ENCODE results near the gene IFT81. TPM values are rescaled to one million over a fixed set of nuclear protein-coding genes. Genes with fewer than 3 reads are reported as not detected.
A peak's percentile ranks its signal among the peaks of the same experiment; 100 is the strongest.
"Not testable (repeated sequence)": the region's sequence is repeated elsewhere in the genome, so short reads cannot be mapped to it uniquely, and the experiment has no call there.

IFT81 gene
- total RNA-seq, 2 donors from 2014 or later, result 15.0 to 19.2 TPM

GRCh38 chr12:110227138-110227537 lies 103.0 kb downstream of the IFT81 start:
- no peak for DNase-seq (ENCODE audit: low spot score)
- intact Hi-C loops (cut with DNase I), result loop anchor here in 1 of 2 donors (10.0 kb wide), 1 partner anchor 122 kb away; no protein-coding TSS in a partner anchor

- DNase-seq (ENCODE audit: low spot score), result not testable (repeated sequence)
- intact Hi-C loops (cut with DNase I), result loop anchor here in 1 of 2 donors (10.0 kb wide), 1 partner anchor 124 kb away; no protein-coding TSS in a partner anchor
Observed at GRCh38 chr12:110228348-110228747, 104.2 kb downstream of the IFT81 start.

GRCh38 chr12:110228756-110229155 lies 104.6 kb downstream of the IFT81 start:
- intact Hi-C loops (cut with DNase I), result loop anchor here in 1 of 2 donors (10.0 kb wide), 1 partner anchor 124 kb away; no protein-coding TSS in a partner anchor
- no peak for DNase-seq (ENCODE audit: low spot score)

GRCh38 chr12:110229409-110229808 lies 105.3 kb downstream of the IFT81 start:
- intact Hi-C loops (cut with DNase I), result loop anchor here in 1 of 2 donors (10.0 kb wide), 1 partner anchor 125 kb away; no protein-coding TSS in a partner anchor
- DNase-seq (ENCODE audit: low spot score), result no peak

- no peak for DNase-seq (ENCODE audit: low spot score)
- intact Hi-C loops (cut with DNase I), result no loop called here
Observed at GRCh38 chr12:110230655-110231054, 106.5 kb downstream of the IFT81 start.

- DNase-seq (ENCODE audit: low spot score), result no peak
- intact Hi-C loops (cut with DNase I), result no loop called here
Observed at GRCh38 chr12:110233212-110233903, 109.2 kb downstream of the IFT81 start.

GRCh38 chr12:110234331-110234751 lies 110.2 kb downstream of the IFT81 start:
- DNase-seq (ENCODE audit: low spot score), result no peak
- intact Hi-C loops (cut with DNase I), result no loop called here

- intact Hi-C loops (cut with DNase I), result no loop called here
Observed at GRCh38 chr12:110234755-110235154, 110.6 kb downstream of the IFT81 start.

GRCh38 chr12:110235383-110235782 lies 111.2 kb downstream of the IFT81 start:
- DNase-seq (ENCODE audit: low spot score), result no peak

More at GRCh38 chr12:110234755-110235154, 110.6 kb downstream of the IFT81 start:
- DNase-seq (ENCODE audit: low spot score), result no peak

GRCh38 chr12:110243227-110243626 lies 119.1 kb downstream of the IFT81 start:
- intact Hi-C loops (cut with DNase I), result no loop called here
- DNase-seq (ENCODE audit: low spot score), result no peak

More at GRCh38 chr12:110235383-110235782, 111.2 kb downstream of the IFT81 start:
- intact Hi-C loops (cut with DNase I), result no loop called here

GRCh38 chr12:110244372-110244771 lies 120.2 kb downstream of the IFT81 start:
- DNase-seq (ENCODE audit: low spot score), result no peak
- intact Hi-C loops (cut with DNase I), result no loop called here

- no peak for DNase-seq (ENCODE audit: low spot score)
- intact Hi-C loops (cut with DNase I), result no loop called here
Observed at GRCh38 chr12:110244829-110245228, 120.7 kb downstream of the IFT81 start.

GRCh38 chr12:110245369-110245772 lies 121.2 kb downstream of the IFT81 start:
- intact Hi-C loops (cut with DNase I), result no loop called here
- no peak for DNase-seq (ENCODE audit: low spot score)

GRCh38 chr12:110246636-110247339 lies 122.6 kb downstream of the IFT81 start:
- intact Hi-C loops (cut with DNase I), result no loop called here
- DNase-seq (ENCODE audit: low spot score), result no peak

GRCh38 chr12:110247340-110248095 lies 123.4 kb downstream of the IFT81 start:
- no peak for DNase-seq (ENCODE audit: low spot score)
- intact Hi-C loops (cut with DNase I), result no loop called here

GRCh38 chr12:110248096-110248447 lies 123.9 kb downstream of the IFT81 start:
- intact Hi-C loops (cut with DNase I), result no loop called here
- no peak for DNase-seq (ENCODE audit: low spot score)

GRCh38 chr12:110249105-110249504 lies 124.9 kb downstream of the IFT81 start:
- intact Hi-C loops (cut with DNase I), result no loop called here
- DNase-seq (ENCODE audit: low spot score), result no peak

- intact Hi-C loops (cut with DNase I), result no loop called here
- DNase-seq (ENCODE audit: low spot score), result peak; percentile 65
Observed at GRCh38 chr12:110249716-110250225, 125.6 kb downstream of the IFT81 start.

- intact Hi-C loops (cut with DNase I), result no loop called here
Observed at GRCh38 chr12:110251381-110251780, 127.2 kb downstream of the IFT81 start.

GRCh38 chr12:110252716-110253115 lies 128.6 kb downstream of the IFT81 start:
- intact Hi-C loops (cut with DNase I), result no loop called here
- DNase-seq (ENCODE audit: low spot score), result peak; percentile 61

More at GRCh38 chr12:110251381-110251780, 127.2 kb downstream of the IFT81 start:
- DNase-seq (ENCODE audit: low spot score), result no peak
